ENCODE data around the gene CEP83.
"Not testable (repeated sequence)": the region's sequence is repeated elsewhere in the genome, so short reads cannot be mapped to it uniquely, and the experiment has no call there.

Gene CEP83

DNA sequence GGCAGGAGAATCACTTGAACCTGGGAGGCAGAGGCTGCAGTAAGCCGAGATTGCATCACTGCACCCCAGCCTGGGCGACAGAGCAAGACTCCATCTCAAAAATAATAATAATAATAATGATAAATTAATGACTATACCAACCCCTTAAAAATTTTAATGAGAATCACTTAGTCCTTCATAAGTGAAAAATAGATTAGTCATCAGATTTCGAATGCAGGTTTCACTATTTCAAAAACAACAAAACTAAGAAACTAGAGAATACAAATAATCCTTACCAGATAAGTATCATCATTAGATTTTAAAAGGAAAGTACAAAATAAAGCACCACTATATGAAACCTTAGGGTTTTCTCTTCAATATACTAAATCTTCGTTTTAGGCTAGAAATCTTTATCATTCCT is 62.3 kb downstream of the CEP83 start:
- no peak overlapping the region for H3K27ac Mint-ChIP-seq
- peaks cover 93% of the 10 kb centered on the region for H3K36me3 Mint-ChIP-seq (ENCODE audit: low read depth)
- H3K4me1 Mint-ChIP-seq = no peaks in the 10 kb centered on the region
- peaks cover 73% of the 10 kb centered on the region for H3K9me3 Mint-ChIP-seq
- H3K4me3 Mint-ChIP-seq = no peak overlapping the region
- no peaks in the 10 kb centered on the region for H3K27me3 Mint-ChIP-seq (ENCODE audit: low read depth, poor library complexity)
- no peak for TF ChIP-seq CTCF (IDR thresholded peaks at IDR 0.05)
- DNase-seq = no peak

GRCh38 chr12:94396014-94396413 is 63.7 kb downstream of the CEP83 start:
- Mint-ChIP-seq H3K9me3 (peaks cover 83% of the 10 kb centered on the region), H3K36me3 (ENCODE audit: low read depth) (peaks cover 93% of the 10 kb centered on the region)
- H3K4me3 Mint-ChIP-seq; DNase-seq; H3K27ac Mint-ChIP-seq; H3K27me3 Mint-ChIP-seq (ENCODE audit: low read depth, poor library complexity); H3K4me1 Mint-ChIP-seq: not testable (repeated sequence)

DNA sequence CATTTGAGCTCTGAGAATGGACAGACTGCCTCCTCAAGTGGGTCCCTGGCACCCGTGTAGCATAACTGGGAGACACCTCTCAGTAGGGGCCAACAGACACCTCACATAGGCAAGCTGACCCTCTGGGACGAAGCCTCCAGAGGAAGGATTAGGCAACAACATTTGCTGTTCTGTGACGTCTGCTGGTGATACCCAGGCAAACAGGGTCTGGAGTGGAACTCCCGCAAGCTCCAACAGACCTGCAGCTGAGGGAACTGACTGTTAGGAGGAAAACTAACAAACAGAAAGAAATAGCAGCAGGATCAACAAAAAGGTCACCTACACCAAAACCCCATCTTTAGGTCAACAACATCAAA is 69.6 kb downstream of the CEP83 start:
- H3K27me3 Mint-ChIP-seq (ENCODE audit: low read depth, poor library complexity) = no peaks in the 10 kb centered on the region
- no peaks in the 10 kb centered on the region for H3K4me1 Mint-ChIP-seq
- H3K4me3 Mint-ChIP-seq = no peak overlapping the region
- H3K9me3 Mint-ChIP-seq = peaks cover 70% of the 10 kb centered on the region
- no peak overlapping the region for H3K27ac Mint-ChIP-seq
- TF ChIP-seq CTCF (IDR thresholded peaks at IDR 0.05) = no peak
- DNase-seq = no peak
- peaks cover 91% of the 10 kb centered on the region for H3K36me3 Mint-ChIP-seq (ENCODE audit: low read depth)

- H3K36me3 Mint-ChIP-seq (ENCODE audit: low read depth) = peaks cover 91% of the 10 kb centered on the region
- peak; percentile 7 for DNase-seq
- not testable (repeated sequence) for H3K27me3 Mint-ChIP-seq (ENCODE audit: low read depth, poor library complexity); H3K4me1 Mint-ChIP-seq; H3K27ac Mint-ChIP-seq; H3K4me3 Mint-ChIP-seq
- peaks cover 70% of the 10 kb centered on the region for H3K9me3 Mint-ChIP-seq
Measured at GRCh38 chr12:94389482-94390129, 70.1 kb downstream of the CEP83 start.

DNA sequence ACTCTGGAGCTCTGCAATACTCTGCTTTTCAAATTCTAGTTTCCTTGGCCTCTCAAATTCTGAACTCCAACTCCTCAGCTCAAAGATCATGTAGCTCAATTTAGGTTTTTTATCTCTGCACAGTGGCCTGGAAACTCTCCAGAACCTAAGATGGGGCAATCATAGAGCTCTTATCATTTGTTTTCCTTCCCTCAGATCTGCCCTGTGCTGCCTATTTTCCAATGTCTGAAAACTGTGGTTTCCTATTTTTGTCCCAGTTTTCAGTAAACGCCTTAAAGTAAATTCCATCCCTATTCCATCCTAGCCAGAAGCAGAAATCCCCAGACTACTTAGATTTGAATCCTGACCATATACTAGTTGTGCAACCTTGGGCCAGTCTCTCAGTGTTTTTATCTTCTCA is 73.2 kb downstream of the CEP83 start:
- Mint-ChIP-seq H3K4me3 (no peak overlapping the region), H3K36me3 (ENCODE audit: low read depth) (peaks cover 81% of the 10 kb centered on the region), H3K27ac (no peak overlapping the region), H3K4me1 (no peaks in the 10 kb centered on the region), H3K27me3 (ENCODE audit: low read depth, poor library complexity) (no peaks in the 10 kb centered on the region), H3K9me3 (peaks cover 51% of the 10 kb centered on the region)
- no peak for TF ChIP-seq CTCF (IDR thresholded peaks at IDR 0.05)
- no peak for DNase-seq

- TF ChIP-seq CTCF (IDR thresholded peaks at IDR 0.05) = no peak
- Mint-ChIP-seq H3K9me3 (peaks cover 34% of the 10 kb centered on the region), H3K27ac (no peak overlapping the region), H3K27me3 (ENCODE audit: low read depth, poor library complexity) (no peaks in the 10 kb centered on the region), H3K4me3 (no peak overlapping the region), H3K4me1 (peaks cover 4% of the 10 kb centered on the region), H3K36me3 (ENCODE audit: low read depth) (peaks cover 58% of the 10 kb centered on the region)
- DNase-seq = no peak
Measured at GRCh38 chr12:94384030-94384429, 75.6 kb downstream of the CEP83 start.

DNA sequence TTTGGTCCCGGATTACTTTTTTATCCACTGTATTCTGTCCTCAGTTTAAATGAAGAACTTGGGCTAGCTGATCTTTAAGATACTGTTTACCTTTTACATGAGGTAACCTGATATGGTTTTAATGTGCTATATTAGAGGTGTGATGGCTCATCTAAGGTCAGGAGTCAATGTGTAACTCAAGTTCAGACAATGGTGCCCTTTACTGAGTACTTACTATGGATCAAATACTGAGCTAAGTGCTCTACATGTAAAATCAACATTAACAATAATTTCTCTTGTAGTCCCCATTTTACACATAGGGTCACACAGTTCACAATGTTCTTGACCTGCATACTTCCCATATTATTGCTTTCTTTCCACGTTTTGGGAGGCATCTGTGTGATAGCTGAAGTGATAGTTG is 79.2 kb downstream of the CEP83 start:
- no peak for TF ChIP-seq CTCF (IDR thresholded peaks at IDR 0.05)
- Mint-ChIP-seq H3K4me3 (no peak overlapping the region), H3K27me3 (ENCODE audit: low read depth, poor library complexity) (no peaks in the 10 kb centered on the region), H3K36me3 (ENCODE audit: low read depth) (peaks cover 43% of the 10 kb centered on the region), H3K27ac (no peak overlapping the region), H3K4me1 (peaks cover 4% of the 10 kb centered on the region), H3K9me3 (peaks cover 17% of the 10 kb centered on the region)
- no peak for DNase-seq
